Mesothelial cell of epicardium (in vitro differentiated cells): Measurements from ENCODE around the gene ANKRD27. TPM values are rescaled to one million over a fixed set of nuclear protein-coding genes. Genes with fewer than 3 reads are reported as not detected.

Experiments used
- DNase-seq, 2 experiments: peaks; one replicate each; pipeline ENCODE4 v3.0.0; 2021; ENCODE audit warnings: low spot score in 2 of 2; ENCODE audit not compliant: unreplicated experiment in 2 of 2
- H3K27ac Mint-ChIP-seq: 2 replicates; pipeline ENCODE4 v1.8.0; 2021; ENCODE audit warnings: mixed read lengths
- H3K27me3 Mint-ChIP-seq: 2 replicates; pipeline ENCODE4 v1.8.0; 2021; ENCODE audit warnings: low read depth, mixed read lengths
- H3K36me3 Mint-ChIP-seq: 2 replicates; pipeline ENCODE4 v1.8.0; 2021; ENCODE audit warnings: mixed read lengths
- H3K4me1 Mint-ChIP-seq: 2 replicates; pipeline ENCODE4 v1.8.0; 2021; ENCODE audit warnings: mixed read lengths
- H3K4me3 Mint-ChIP-seq: 2 replicates; pipeline ENCODE4 v1.8.0; 2021; ENCODE audit warnings: mild to moderate bottlenecking, moderate library complexity, mixed read lengths
- H3K9me3 Mint-ChIP-seq: 2 replicates; pipeline ENCODE4 v1.8.0; 2021; ENCODE audit warnings: mixed read lengths
- total RNA-seq: library from RNA; stranded (reverse); gene quantifications from 3 replicates; pipeline ENCODE4 v1.2.1, GENCODE V29; 2021
- TF ChIP-seq, protein P1 (sequence below): fragments of 200-600 bp; sonication (generic); IDR thresholded peaks from one replicate; pipeline ENCODE4 v1.5.0; 2021; ENCODE audit warnings: antibody characterized with exemption; ENCODE audit not compliant: unreplicated experiment

ANKRD27 gene
- total RNA-seq, 1 donor from 2014 or later: 31.8 TPM

- no peak overlapping the region for H3K27ac Mint-ChIP-seq
- H3K27me3 Mint-ChIP-seq: no peaks in the 10 kb centered on the region
- no peaks in the 10 kb centered on the region for H3K4me1 Mint-ChIP-seq
- DNase-seq: no peak
- TF ChIP-seq, protein P1, sequence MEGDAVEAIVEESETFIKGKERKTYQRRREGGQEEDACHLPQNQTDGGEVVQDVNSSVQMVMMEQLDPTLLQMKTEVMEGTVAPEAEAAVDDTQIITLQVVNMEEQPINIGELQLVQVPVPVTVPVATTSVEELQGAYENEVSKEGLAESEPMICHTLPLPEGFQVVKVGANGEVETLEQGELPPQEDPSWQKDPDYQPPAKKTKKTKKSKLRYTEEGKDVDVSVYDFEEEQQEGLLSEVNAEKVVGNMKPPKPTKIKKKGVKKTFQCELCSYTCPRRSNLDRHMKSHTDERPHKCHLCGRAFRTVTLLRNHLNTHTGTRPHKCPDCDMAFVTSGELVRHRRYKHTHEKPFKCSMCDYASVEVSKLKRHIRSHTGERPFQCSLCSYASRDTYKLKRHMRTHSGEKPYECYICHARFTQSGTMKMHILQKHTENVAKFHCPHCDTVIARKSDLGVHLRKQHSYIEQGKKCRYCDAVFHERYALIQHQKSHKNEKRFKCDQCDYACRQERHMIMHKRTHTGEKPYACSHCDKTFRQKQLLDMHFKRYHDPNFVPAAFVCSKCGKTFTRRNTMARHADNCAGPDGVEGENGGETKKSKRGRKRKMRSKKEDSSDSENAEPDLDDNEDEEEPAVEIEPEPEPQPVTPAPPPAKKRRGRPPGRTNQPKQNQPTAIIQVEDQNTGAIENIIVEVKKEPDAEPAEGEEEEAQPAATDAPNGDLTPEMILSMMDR: no peak
- H3K9me3 Mint-ChIP-seq: no peaks in the 10 kb centered on the region
- peaks cover 36% of the 10 kb centered on the region for H3K36me3 Mint-ChIP-seq
- no peak overlapping the region for H3K4me3 Mint-ChIP-seq
Measured at GRCh38 chr19:32626969-32627368, 48.0 kb downstream of the ANKRD27 start.

- H3K4me3 Mint-ChIP-seq: no peak overlapping the region
- TF ChIP-seq, protein P1: no peak
- H3K27me3 Mint-ChIP-seq: no peaks in the 10 kb centered on the region
- H3K4me1 Mint-ChIP-seq: no peaks in the 10 kb centered on the region
- DNase-seq: no peak
- no peaks in the 10 kb centered on the region for H3K9me3 Mint-ChIP-seq
- no peak overlapping the region for H3K27ac Mint-ChIP-seq
- H3K36me3 Mint-ChIP-seq: peaks cover 39% of the 10 kb centered on the region
Measured at GRCh38 chr19:32624410-32624809, 50.6 kb downstream of the ANKRD27 start.

DNA sequence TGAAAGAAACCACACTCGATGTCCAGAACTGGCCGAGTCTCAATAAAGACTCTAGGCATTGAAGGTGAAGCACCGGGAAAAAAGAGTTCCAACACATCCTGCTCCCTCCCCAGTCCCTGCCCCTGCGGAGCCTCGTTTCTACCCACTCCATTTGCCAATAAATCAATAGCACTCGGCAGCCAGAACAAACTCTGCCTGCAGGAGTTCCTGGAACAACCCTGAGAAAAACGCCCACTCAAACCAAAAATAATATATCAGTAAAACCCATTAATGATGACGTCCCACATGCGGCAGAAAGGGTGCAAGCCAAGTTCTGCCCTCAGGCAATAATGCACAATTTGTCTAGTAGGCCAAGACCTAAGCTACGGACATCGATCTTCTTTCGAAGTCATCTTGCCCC lies 53.0 kb downstream of the ANKRD27 start:
- no peaks in the 10 kb centered on the region for H3K9me3 Mint-ChIP-seq
- TF ChIP-seq, protein P1: no peak
- peaks cover 47% of the 10 kb centered on the region for H3K36me3 Mint-ChIP-seq
- H3K27me3 Mint-ChIP-seq: no peaks in the 10 kb centered on the region
- DNase-seq: no peak
- no peak overlapping the region for H3K4me3 Mint-ChIP-seq
- H3K4me1 Mint-ChIP-seq: no peaks in the 10 kb centered on the region
- no peak overlapping the region for H3K27ac Mint-ChIP-seq

GRCh38 chr19:32619051-32619685 lies 55.8 kb downstream of the ANKRD27 start:
- no peaks in the 10 kb centered on the region for H3K9me3 Mint-ChIP-seq
- no peaks in the 10 kb centered on the region for H3K27me3 Mint-ChIP-seq
- TF ChIP-seq, protein P1: no peak
- H3K27ac Mint-ChIP-seq: no peak overlapping the region
- peaks cover 48% of the 10 kb centered on the region for H3K36me3 Mint-ChIP-seq
- no peak for DNase-seq
- H3K4me3 Mint-ChIP-seq: no peak overlapping the region
- no peaks in the 10 kb centered on the region for H3K4me1 Mint-ChIP-seq

DNA sequence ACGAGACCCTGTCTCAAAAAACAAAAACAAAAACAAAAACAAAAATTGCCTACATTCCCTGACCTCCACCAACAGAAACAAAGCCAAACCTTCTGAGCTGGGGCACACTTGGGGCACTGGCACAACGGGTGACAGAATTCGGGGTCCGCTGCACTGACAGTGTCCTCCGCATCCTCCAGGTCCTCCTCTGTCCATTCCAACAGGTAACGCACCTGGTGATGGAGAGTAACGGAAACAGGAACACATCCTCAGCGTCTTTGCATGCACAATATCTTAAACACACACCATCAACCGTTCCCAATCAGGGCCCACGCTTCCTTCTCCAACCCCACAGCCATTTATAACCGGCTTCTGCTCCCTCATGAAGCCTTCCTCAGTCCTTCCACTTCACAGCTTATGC lies 59.4 kb downstream of the ANKRD27 start:
- TF ChIP-seq, protein P1: no peak
- peaks cover 55% of the 10 kb centered on the region for H3K36me3 Mint-ChIP-seq
- peaks cover 18% of the 10 kb centered on the region for H3K9me3 Mint-ChIP-seq
- no peak overlapping the region for H3K4me3 Mint-ChIP-seq
- H3K27ac Mint-ChIP-seq: no peak overlapping the region
- no peaks in the 10 kb centered on the region for H3K4me1 Mint-ChIP-seq
- H3K27me3 Mint-ChIP-seq: no peaks in the 10 kb centered on the region
- DNase-seq: no peak

DNA sequence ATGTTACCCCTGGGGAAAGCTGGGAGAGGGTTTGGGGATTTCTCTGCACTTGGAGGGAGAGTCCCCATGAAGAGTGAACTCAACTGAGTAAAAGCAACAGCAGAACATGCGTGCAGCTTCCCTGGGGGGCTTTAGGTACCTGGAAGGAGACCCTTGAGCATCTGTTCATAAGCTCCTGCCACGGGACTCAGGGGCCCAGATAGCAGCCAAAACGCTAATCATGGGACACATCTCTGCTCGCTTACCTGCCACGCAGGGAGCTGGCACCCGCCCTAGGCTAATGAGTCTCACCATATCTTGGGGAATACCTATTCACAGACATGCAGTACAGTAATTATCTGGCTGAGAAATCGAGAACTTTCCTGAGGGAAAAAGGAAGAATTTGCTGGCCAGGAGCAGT lies 60.1 kb downstream of the ANKRD27 start:
- Mint-ChIP-seq H3K4me1 (no peaks in the 10 kb centered on the region), H3K36me3 (peaks cover 55% of the 10 kb centered on the region), H3K9me3 (peaks cover 18% of the 10 kb centered on the region), H3K4me3 (no peak overlapping the region), H3K27ac (no peak overlapping the region), H3K27me3 (no peaks in the 10 kb centered on the region)
- TF ChIP-seq, protein P1: no peak
- DNase-seq: no peak
